ENCODE measurements around the gene TBX1.

TBX1 gene

DNA sequence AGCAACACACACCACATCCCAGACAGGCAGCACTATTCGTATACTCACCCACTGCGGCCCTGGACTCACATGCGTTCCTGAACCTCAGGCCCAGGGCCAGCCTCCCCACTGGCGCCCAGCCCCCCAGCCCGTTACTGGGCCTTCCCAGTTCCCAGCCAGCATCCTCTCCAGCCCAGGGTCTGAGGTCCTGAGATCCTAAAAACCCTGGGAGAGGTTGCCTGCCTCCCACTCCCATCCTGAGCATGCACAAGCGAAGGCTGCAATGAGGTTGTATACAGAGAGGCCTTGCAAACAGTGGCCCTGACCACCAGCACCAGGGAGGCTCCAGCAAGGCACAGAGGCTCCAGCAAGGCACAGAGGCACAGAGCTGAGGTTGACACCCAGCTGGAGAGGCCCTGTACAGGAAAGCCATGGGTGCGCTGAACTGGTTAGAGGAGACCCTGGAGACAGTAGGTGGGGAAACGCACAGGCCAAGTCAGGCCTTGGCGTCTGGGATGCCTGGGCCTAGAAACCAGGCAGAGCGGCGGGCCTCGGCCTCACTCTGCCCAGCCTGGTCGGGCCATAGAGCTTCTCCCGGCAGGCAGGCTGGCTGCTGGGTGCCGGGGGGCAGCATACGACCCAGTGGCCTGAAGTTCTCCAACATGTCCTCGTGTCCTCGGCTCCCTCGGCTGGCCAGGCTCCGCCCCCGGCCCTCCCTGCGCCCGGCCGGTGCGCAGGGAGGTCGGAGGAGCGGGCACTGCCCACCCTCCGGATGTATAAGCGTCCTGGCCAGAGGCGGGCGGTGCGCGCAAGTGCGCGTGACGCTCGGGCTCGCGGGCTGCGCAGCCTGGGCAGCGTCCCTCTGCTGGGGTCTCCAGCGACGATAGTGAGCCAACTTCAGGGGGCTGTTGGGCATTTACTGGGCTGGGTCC lies 2.3 kb upstream of the TBX1 start:
- TF ChIP-seq GATA2 (IDR thresholded peaks at IDR 0.05; ENCODE audit: low read depth, low read length) (no peak), GATA3 (IDR thresholded peaks at IDR 0.05; ENCODE audit: low read depth, low read length) (no peak)

DNA sequence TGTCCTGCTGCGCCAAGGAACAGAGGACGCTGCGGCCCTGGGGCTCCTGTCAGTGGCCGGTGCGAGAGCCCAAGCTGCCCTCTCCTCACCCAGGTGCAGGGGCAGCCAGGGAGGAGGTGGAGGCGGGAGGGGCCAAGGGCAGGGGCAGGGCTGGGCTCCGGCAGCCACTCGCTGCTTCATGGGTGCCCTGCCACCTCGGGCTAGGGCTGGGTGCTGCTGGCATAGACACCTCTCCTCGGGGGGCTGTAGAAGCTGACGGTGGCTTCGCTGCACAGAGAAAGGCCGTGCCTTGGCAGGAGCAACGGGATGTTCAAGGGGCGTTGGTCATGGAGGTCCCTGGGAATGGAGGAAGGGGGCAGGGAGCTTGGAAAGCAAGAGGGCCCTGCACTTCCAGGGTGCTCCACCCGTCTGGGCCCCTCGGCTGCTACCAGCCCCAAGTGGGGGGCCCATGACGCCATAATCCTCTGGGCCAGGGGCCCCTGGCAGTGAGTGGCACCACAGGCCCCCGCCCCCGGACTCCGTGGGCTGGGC lies 1.6 kb upstream of the TBX1 start:
- TF ChIP-seq GATA2 (IDR thresholded peaks at IDR 0.05; ENCODE audit: low read depth, low read length) (no peak), GATA3 (IDR thresholded peaks at IDR 0.05; ENCODE audit: low read depth, low read length) (no peak)

DNA sequence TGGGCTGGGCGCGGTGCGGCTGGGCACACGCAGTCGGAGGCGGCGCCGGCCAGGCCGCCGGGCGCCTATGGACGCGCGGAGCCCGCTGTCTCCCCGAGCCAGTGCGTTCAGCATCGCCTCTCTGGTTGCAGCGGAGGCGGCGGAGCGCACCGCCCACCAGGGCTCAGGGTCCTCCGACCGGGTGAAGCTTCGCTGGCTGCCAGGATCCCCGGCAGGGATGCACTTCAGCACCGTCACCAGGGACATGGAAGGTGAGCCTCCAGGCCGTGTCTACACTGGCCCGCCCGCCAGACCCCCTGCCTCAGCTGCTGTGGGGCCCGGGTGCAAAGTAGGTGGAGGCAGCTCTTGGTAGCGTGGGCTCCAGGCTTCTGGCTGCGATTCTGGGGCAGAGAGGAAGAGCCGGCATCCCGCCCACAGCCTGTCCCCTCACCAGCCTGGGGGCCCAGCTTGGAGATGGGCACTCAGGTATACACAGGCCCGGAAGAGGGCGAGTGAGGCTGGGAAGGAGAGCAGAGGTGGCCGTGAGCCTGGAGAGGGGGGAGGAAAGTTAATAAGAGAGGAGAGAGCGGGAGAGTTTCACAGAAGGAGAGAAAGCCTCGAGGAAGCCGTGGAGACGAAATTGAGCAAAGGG lies 1.0 kb upstream of the TBX1 start:
- TF ChIP-seq GATA3 (IDR thresholded peaks at IDR 0.05; ENCODE audit: low read depth, low read length) (no peak), GATA2 (IDR thresholded peaks at IDR 0.05; ENCODE audit: low read depth, low read length) (no peak)

DNA sequence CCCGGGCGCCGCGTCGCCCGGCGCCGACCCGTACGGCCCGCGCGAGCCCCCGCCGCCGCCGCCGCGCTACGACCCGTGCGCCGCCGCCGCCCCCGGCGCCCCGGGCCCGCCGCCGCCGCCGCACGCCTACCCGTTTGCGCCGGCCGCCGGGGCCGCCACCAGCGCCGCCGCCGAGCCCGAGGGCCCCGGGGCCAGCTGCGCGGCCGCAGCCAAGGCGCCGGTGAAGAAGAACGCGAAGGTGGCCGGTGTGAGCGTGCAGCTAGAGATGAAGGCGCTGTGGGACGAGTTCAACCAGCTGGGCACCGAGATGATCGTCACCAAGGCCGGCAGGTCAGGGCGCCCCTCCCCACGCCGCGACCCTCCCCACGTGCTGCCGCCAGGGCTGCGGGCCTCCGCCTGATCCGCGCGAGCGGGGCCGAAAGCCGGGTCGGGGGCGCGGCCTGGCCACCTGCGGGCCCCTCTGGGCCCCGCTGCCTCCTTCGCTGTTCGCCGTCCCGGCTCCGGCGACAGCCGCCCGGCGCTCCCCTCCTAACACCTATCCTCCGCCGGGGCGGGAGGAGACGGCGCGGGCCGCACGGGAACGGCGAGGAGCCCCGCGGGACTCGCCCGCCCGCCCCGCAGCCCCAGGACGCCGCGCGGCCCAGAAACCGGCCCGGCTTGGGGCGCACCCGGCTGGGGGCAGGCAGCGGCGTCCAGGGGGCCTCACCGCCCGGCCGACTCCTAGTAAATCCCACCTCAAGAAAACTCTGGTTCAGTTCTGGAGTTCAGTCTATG lies 560 bp downstream of the TBX1 start:
- TF ChIP-seq GATA3 (IDR thresholded peaks at IDR 0.05; ENCODE audit: low read depth, low read length) (no peak), GATA2 (IDR thresholded peaks at IDR 0.05; ENCODE audit: low read depth, low read length) (no peak)

DNA sequence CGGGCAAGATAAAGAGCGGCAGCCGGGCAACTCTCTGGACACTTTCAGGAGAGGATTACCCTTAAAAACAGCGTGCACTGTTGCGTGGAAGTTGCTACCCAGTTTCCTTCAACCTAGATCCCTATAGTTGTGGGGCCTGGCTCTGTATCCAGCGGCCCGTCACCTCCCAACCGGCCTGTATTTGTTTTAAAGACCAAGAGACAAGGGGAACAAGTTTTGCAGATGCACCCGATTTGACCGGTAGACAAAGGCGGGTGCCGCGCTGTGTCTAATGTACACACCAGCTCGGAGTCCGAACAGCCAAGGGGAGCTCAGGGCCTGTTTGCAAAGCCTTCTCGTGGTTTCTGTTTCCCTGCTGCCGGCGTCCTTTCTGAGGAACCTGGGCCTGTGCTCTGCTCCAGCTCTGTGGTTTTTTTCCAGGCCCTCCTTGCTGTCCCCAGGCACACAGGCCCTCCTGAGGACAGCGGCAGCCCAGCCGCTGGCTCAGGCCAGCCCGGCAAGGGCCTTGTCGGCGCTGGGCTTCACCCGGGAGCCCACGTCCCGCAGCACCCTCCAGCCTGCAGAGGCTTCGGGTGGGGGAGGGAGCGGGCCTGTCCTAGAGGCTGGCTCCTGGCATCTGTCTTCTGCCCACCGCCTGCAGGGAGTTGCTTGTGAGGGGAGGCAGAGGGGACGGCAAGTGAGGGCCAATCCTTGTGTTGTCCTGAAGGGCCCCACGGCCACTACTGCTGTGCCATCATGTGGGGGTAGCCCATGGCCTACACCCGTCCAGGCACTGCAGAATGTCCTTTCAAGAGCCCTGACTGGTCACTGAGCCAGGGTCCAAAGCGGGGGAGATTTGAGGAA lies 1.4 kb downstream of the TBX1 start:
- TF ChIP-seq GATA2 (IDR thresholded peaks at IDR 0.05; ENCODE audit: low read depth, low read length): no peak
- no peak for TF ChIP-seq GATA3 (IDR thresholded peaks at IDR 0.05; ENCODE audit: low read depth, low read length)

DNA sequence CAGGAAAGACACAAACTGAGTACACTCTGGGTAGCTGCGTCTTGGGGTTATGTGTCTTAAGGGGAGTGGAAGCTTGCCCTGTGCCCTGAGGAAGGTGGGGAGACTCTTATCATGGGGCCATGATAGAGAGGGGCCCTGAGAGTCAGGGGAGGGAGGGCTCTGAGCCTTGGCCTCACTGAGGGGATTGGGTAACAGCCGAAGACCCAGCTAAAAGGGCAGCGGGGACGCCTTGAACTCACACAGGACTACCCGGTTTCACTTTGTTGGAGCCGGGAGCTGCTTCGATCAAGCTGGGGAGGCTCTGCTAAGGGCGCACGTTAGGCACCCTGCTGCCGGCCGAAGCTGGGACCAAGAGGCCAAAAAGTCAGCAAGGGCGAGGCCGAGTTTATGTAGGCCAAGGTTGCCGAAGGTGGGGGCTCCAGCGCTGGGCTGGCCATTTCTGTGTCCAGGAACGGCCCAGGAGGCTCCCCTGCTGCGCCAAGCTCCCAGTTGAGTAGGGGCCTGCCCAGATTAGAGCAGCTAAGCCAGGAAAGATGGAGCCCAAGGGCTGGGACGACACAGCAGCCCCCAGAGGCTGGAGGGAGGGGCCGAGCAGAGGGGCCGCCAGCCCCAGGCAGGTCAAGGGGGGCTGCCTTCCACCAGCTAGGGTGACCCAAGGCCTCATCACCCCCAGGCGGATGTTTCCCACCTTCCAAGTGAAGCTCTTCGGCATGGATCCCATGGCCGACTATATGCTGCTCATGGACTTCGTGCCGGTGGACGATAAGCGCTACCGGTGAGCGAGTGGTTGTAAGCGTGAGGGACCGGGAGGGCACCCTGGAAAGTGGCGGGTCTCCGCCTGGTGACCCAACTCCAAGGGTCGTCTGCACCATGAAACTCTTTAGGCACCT lies 2.2 kb downstream of the TBX1 start:
- TF ChIP-seq GATA3 (IDR thresholded peaks at IDR 0.05; ENCODE audit: low read depth, low read length) (no peak), GATA2 (IDR thresholded peaks at IDR 0.05; ENCODE audit: low read depth, low read length) (no peak)

DNA sequence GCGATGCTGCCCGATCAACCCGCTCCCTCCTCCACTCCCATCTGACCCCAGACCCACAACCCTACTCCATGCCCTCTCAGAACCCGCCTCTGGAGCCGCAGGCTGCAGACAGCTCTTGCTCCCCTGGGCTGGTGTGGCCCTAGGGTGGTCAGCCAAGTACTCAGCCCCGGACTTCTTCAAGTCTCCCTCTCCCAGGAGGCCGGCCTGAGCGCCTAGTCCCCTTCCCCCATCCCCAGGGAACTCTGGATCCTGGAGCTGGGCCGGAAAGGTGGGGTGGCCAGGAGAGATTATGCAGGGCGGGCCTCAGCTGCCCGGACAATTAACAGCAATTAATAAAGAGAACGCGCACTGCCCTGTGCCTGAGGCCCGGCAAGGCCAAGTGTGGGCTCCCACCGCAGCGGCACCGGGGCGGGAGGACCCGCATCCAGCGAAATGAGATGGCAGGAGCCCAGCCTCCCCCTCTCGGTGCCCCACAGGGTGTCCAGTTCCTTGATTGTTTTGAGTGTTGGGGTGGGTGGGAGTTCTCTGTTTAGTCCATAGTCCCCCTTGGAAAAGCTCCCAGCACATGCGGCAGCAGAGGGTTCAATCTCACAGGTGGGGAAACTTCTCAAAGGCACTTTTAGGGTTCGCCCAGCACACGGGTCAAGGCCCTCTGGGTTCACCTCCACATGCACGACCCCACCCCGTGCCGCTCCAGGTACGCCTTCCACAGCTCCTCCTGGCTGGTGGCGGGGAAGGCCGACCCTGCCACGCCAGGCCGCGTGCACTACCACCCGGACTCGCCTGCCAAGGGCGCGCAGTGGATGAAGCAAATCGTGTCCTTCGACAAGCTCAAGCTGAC lies 3.1 kb downstream of the TBX1 start:
- TF ChIP-seq GATA2 (IDR thresholded peaks at IDR 0.05; ENCODE audit: low read depth, low read length) (no peak), GATA3 (IDR thresholded peaks at IDR 0.05; ENCODE audit: low read depth, low read length) (no peak)

DNA sequence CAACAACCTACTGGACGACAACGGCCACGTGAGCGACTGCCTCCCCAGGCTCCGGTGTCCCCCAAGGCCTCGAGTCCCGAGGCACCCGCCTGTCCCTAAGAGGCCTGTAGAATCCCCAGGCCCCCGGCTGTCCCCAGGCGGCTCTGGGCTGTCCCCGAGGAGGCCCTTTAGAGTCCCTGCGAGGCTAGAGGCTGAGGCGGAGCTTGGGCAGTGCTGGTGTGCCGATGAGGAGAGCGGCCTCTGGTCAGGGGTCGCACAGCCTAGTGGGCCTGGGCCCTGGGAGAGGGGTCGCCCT lies 3.7 kb downstream of the TBX1 start:
- TF ChIP-seq GATA2 (IDR thresholded peaks at IDR 0.05; ENCODE audit: low read depth, low read length) (no peak), GATA3 (IDR thresholded peaks at IDR 0.05; ENCODE audit: low read depth, low read length) (no peak)

DNA sequence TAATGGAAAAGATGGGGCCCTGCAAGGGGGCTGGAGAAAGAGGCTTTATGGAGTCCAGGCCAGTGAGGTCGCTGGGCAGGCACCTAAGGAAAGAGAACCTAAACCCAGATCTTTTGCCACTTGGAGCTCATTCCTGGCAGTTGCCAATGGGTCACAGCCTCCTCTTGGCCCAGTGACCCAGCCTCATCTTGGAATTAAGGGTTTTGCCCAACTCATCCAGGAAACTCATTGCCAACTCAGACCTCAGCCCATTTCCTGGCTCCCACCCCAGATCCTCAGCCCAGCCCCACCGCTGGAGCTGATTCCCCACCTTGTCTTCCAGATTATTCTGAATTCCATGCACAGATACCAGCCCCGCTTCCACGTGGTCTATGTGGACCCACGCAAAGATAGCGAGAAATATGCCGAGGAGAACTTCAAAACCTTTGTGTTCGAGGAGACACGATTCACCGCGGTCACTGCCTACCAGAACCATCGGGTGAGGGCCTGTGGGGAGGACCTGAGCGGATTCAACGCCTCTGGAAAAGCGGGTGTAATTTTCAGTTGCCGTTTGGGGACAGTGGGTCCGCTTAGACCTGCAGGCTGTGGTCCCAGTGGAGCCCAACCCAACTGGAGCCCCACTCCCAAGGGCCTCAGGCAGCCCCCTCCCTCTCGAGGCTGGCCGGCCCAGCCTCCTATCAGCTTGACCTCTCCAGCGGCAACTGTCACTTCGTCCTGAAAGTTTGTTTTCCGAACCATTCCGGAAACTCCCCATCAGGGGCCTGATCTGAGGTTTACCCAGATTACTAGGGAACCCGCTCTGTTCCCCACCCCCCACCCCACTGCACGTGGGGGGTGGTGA lies 4.3 kb downstream of the TBX1 start:
- TF ChIP-seq GATA3 (IDR thresholded peaks at IDR 0.05; ENCODE audit: low read depth, low read length) (no peak), GATA2 (IDR thresholded peaks at IDR 0.05; ENCODE audit: low read depth, low read length) (no peak)

DNA sequence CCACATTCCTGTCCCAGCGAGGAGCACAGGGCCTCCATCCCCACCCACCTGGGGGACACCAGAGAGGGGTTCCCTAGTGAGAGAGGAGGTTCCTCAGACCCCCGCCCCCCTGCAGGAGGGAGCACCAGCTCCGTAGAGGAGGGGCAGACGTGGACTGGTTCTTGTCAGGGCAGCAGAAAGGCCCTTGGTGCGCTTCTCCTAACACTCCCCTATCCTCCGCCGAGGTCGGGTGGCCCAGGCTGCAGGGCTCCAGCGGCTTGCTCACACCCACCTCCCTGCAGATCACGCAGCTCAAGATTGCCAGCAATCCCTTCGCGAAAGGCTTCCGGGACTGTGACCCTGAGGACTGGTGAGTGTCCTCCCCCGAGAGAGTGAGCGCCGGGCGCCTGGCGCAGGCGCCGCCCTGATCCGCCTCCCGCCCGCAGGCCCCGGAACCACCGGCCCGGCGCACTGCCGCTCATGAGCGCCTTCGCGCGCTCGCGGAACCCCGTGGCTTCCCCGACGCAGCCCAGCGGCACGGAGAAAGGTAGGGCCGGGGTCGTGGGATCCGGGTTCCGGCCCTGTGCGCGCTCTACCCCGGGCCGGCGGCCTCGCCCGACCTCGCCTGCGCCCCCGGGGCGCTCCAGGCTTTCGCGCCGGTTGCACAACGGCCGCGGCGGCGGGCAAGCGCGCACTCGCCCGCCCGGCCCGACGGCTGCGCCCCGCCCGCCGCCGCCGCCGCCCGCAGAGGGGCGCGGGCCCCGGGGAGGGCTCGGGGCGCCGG lies 5.1 kb downstream of the TBX1 start:
- TF ChIP-seq GATA3 (IDR thresholded peaks at IDR 0.05; ENCODE audit: low read depth, low read length): no peak
- no peak for TF ChIP-seq GATA2 (IDR thresholded peaks at IDR 0.05; ENCODE audit: low read depth, low read length)

DNA sequence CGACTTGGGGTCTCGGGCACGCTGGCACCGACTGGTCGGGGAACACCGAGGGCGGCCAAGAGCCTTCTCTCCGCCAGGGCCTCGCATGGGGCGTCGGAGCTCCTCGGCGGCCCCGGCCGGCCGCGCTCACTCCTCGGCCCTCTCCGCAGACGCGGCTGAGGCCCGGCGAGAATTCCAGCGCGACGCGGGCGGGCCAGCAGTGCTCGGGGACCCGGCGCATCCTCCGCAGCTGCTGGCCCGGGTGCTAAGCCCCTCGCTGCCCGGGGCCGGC lies 5.6 kb downstream of the TBX1 start:
- no peak for TF ChIP-seq GATA2 (IDR thresholded peaks at IDR 0.05; ENCODE audit: low read depth, low read length)
- no peak for TF ChIP-seq GATA3 (IDR thresholded peaks at IDR 0.05; ENCODE audit: low read depth, low read length)
